Endometrial microvascular endothelial cells (primary cell): ENCODE data around the gene CHST13. TPM values are rescaled to one million over a fixed set of nuclear protein-coding genes. Genes with fewer than 3 reads are reported as not detected.
"Not testable (repeated sequence)": the region's sequence is repeated elsewhere in the genome, so short reads cannot be mapped to it uniquely, and the experiment has no call there.

Experiments
- in situ Hi-C: cut with HindIII; loops from 2 replicates; pipeline ENCODE4 v1.10.0; 2017; ENCODE audit warnings: low sequenced_read_pairs, low pct_unique_long_range_greater_than_20kb; ENCODE audit errors: inconsistent ontology term
- total RNA-seq: library from RNA; depleted of rRNA; stranded (reverse); fragments of >200 nt; gene quantifications from one replicate; pipeline ENCODE4 v1.2.3, GENCODE V29; 2015; ENCODE audit errors: inconsistent ontology term

CHST13 gene
- total RNA-seq, 1 donor from 2014 or later: not detected

GRCh38 chr3:126568776-126569342, 44.9 kb downstream of the CHST13 start:
- in situ Hi-C loops: no loop called here

- in situ Hi-C loops: no loop called here
Observed at GRCh38 chr3:126569390-126569975, 45.5 kb downstream of the CHST13 start.

GRCh38 chr3:126570103-126570541, 46.2 kb downstream of the CHST13 start:
- in situ Hi-C loops: no loop called here

GRCh38 chr3:126571078-126571477, 47.1 kb downstream of the CHST13 start:
- in situ Hi-C loops: no loop called here

GRCh38 chr3:126573492-126574117, 49.6 kb downstream of the CHST13 start:
- in situ Hi-C loops: no loop called here

- in situ Hi-C loops: no loop called here
Observed at GRCh38 chr3:126577261-126577660, 53.3 kb downstream of the CHST13 start.

- in situ Hi-C loops: no loop called here
Observed at GRCh38 chr3:126578702-126579101, 54.7 kb downstream of the CHST13 start.

- in situ Hi-C loops: no loop called here
Observed at GRCh38 chr3:126580746-126581145, 56.8 kb downstream of the CHST13 start.

GRCh38 chr3:126581569-126581968, 57.6 kb downstream of the CHST13 start:
- in situ Hi-C loops: no loop called here

GRCh38 chr3:126582311-126582710, 58.4 kb downstream of the CHST13 start:
- in situ Hi-C loops: no loop called here

GRCh38 chr3:126591515-126591914, 67.6 kb downstream of the CHST13 start:
- in situ Hi-C loops: not testable (repeated sequence)

Other genes with a start within 250 kb of the CHST13 start
- 1.7 TPM for gene KLF15, start 166.7 kb upstream of the CHST13 start, total RNA-seq
- not detected for gene CFAP100, start 129.2 kb upstream of the CHST13 start, total RNA-seq
- gene ZXDC, start 48.3 kb upstream of the CHST13 start, total RNA-seq: 13.6 TPM
- not detected for gene UROC1, start 6.4 kb upstream of the CHST13 start, total RNA-seq
- not detected for gene C3orf22, start 34.8 kb downstream of the CHST13 start, total RNA-seq
- 10.1 TPM for gene TXNRD3, start 131.0 kb downstream of the CHST13 start, total RNA-seq
- gene CHCHD6, start 180.1 kb downstream of the CHST13 start, total RNA-seq: 18.3 TPM